Hepatocyte (in vitro differentiated cells): ENCODE results near the gene IL17RE. TPM values are rescaled to one million over a fixed set of nuclear protein-coding genes. Genes with fewer than 3 reads are reported as not detected.
"Not testable (repeated sequence)": the region's sequence is repeated elsewhere in the genome, so short reads cannot be mapped to it uniquely, and the experiment has no call there.

Experiments used
- DNase-seq: peaks from one replicate; pipeline ENCODE4 v3.0.0-alpha.2; 2016; ENCODE audit warnings: low spot score
- H2AFZ ChIP-seq: fragments of 200-600 bp; sonication (generic); 2 replicates; pipeline ENCODE4 v1.6.0; 2016; ENCODE audit warnings: antibody characterized with exemption, mild to moderate bottlenecking
- H3K27ac ChIP-seq: fragments of 200-600 bp; sonication (generic); 2 replicates; pipeline ENCODE4 v1.5.1; 2016; ENCODE audit warnings: mild to moderate bottlenecking
- H3K27me3 ChIP-seq: fragments of 200-600 bp; sonication (generic); 2 replicates; pipeline ENCODE4 v1.6.1; 2016
- H3K36me3 ChIP-seq: fragments of 200-600 bp; sonication (generic); replicated peaks from 2 replicates; pipeline ENCODE4 v1.5.1; 2016; ENCODE audit warnings: low read depth; ENCODE audit not compliant: insufficient read depth
- H3K4me1 ChIP-seq: fragments of 200-600 bp; sonication (generic); 2 replicates; pipeline ENCODE4 v1.5.1; 2016; ENCODE audit warnings: mild to moderate bottlenecking, moderate library complexity; ENCODE audit not compliant: insufficient read depth
- H3K4me2 ChIP-seq: fragments of 200-600 bp; sonication (generic); 2 replicates; pipeline ENCODE4 v1.6.0; 2016
- H3K4me3 ChIP-seq: fragments of 200-600 bp; sonication (generic); 2 replicates; pipeline ENCODE4 v1.5.1; 2016; ENCODE audit warnings: mild to moderate bottlenecking
- H3K79me2 ChIP-seq: fragments of 200-600 bp; sonication (generic); 2 replicates; pipeline ENCODE4 v1.6.0; 2017; ENCODE audit warnings: mild to moderate bottlenecking
- H3K9me2 ChIP-seq: fragments of 200-600 bp; sonication (generic); replicated peaks from 2 replicates; pipeline ENCODE4 v1.6.0; 2017; ENCODE audit warnings: mild to moderate bottlenecking; ENCODE audit not compliant: insufficient read depth
- H3K9me3 ChIP-seq: fragments of 200-600 bp; sonication (generic); 2 replicates; pipeline ENCODE4 v1.5.1; 2016; ENCODE audit warnings: low read depth, mild to moderate bottlenecking
- H4K20me1 ChIP-seq: fragments of 200-600 bp; sonication (generic); 2 replicates; pipeline ENCODE4 v1.6.0; 2016; ENCODE audit warnings: mild to moderate bottlenecking; ENCODE audit not compliant: insufficient read depth, poor library complexity, severe bottlenecking
- EZH2 ChIP-seq: fragments of 200-600 bp; sonication (generic); IDR thresholded peaks from 2 replicates; pipeline ENCODE4 v1.6.1; 2016; ENCODE audit warnings: antibody characterized with exemption, mild to moderate bottlenecking, borderline replicate concordance
- EZH2phosphoT487 ChIP-seq: fragments of 200-600 bp; sonication (generic); IDR thresholded peaks from one replicate; pipeline ENCODE4 v1.6.1; 2018; ENCODE audit warnings: antibody characterized with exemption, mild to moderate bottlenecking, low read depth, moderate library complexity; ENCODE audit not compliant: unreplicated experiment, severe bottlenecking
- WGBS: methylation state at CpG from one replicate; pipeline ENCODE4 v1.1.6; 2016; ENCODE audit warnings: low lambda C conversion rate; ENCODE audit errors: missing lambda C conversion rate; 5-methylcytosine and 5-hydroxymethylcytosine counted together
- polyA plus RNA-seq: library from polyadenylated mRNA; unstranded; fragments of >200 nt; fragmentation: Nextera tagmentation; extraction: Ambion mirVana; gene quantifications from 2 replicates; pipeline ENCODE4 v1.2.1, GENCODE V29; 2016
- total RNA-seq: library from RNA; depleted of rRNA; stranded (reverse); fragments of >200 nt; gene quantifications from 2 replicates; pipeline ENCODE4 v1.2.3, GENCODE V29; 2014
- TF ChIP-seq, protein P1 (sequence below): fragments of 200-600 bp; sonication (generic); IDR thresholded peaks from 2 replicates; pipeline ENCODE4 v1.5.1; 2016; ENCODE audit warnings: antibody characterized with exemption, mild to moderate bottlenecking; ENCODE audit not compliant: poor library complexity

Gene IL17RE
- total and polyA plus RNA-seq, 2 experiments from 2014 or later = 6.8 to 9.1 TPM

GRCh38 chr3:9875448-9875847, 27.2 kb upstream of the IL17RE start:
- TF ChIP-seq EZH2 (no peak), EZH2phosphoT487 (no peak)
- TF ChIP-seq, protein P1, sequence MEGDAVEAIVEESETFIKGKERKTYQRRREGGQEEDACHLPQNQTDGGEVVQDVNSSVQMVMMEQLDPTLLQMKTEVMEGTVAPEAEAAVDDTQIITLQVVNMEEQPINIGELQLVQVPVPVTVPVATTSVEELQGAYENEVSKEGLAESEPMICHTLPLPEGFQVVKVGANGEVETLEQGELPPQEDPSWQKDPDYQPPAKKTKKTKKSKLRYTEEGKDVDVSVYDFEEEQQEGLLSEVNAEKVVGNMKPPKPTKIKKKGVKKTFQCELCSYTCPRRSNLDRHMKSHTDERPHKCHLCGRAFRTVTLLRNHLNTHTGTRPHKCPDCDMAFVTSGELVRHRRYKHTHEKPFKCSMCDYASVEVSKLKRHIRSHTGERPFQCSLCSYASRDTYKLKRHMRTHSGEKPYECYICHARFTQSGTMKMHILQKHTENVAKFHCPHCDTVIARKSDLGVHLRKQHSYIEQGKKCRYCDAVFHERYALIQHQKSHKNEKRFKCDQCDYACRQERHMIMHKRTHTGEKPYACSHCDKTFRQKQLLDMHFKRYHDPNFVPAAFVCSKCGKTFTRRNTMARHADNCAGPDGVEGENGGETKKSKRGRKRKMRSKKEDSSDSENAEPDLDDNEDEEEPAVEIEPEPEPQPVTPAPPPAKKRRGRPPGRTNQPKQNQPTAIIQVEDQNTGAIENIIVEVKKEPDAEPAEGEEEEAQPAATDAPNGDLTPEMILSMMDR = no peak
- no peaks in the 10 kb centered on the region for H3K79me2 ChIP-seq
- H3K27me3 ChIP-seq = no peaks in the 10 kb centered on the region
- DNase-seq = no peak
- H3K27ac ChIP-seq = no peak overlapping the region
- H4K20me1 ChIP-seq = no peaks in the 10 kb centered on the region
- no peak overlapping the region for H3K4me2 ChIP-seq
- peaks cover 23% of the 10 kb centered on the region for H3K4me1 ChIP-seq
- H3K9me3 ChIP-seq = no peaks in the 10 kb centered on the region
- H3K36me3 ChIP-seq = no peaks in the 10 kb centered on the region
- H3K9me2 ChIP-seq = no peaks in the 10 kb centered on the region
- no peak overlapping the region for H2AFZ ChIP-seq
- H3K4me3 ChIP-seq = no peak overlapping the region

- H3K27ac ChIP-seq, H4K20me1 ChIP-seq, H3K36me3 ChIP-seq, H3K9me3 ChIP-seq, DNase-seq, H2AFZ ChIP-seq, H3K4me2 ChIP-seq, H3K9me2 ChIP-seq, H3K79me2 ChIP-seq, H3K4me3 ChIP-seq, H3K27me3 ChIP-seq: not testable (repeated sequence)
- 89% methylated on average over 4 of the region's 4 CpGs for WGBS
- H3K4me1 ChIP-seq = peaks cover 23% of the 10 kb centered on the region
Measured at GRCh38 chr3:9876255-9876654, 26.4 kb upstream of the IL17RE start.

- Histone ChIP-seq H3K9me2 (no peaks in the 10 kb centered on the region), H2AFZ (no peak overlapping the region), H3K4me1 (peaks cover 23% of the 10 kb centered on the region), H3K9me3 (no peaks in the 10 kb centered on the region), H3K4me3 (no peak overlapping the region), H3K36me3 (no peaks in the 10 kb centered on the region), H4K20me1 (no peaks in the 10 kb centered on the region), H3K27me3 (no peaks in the 10 kb centered on the region), H3K4me2 (peak overlapping the region; percentile 53), H3K27ac (no peak overlapping the region), H3K79me2 (no peaks in the 10 kb centered on the region)
- TF ChIP-seq EZH2 = no peak
- TF ChIP-seq, protein P1 = no peak
- DNase-seq = no peak
- 90% methylated on average over 12 of the region's 12 CpGs for WGBS
Measured at GRCh38 chr3:9876991-9877390, 25.7 kb upstream of the IL17RE start.

- Histone ChIP-seq H3K4me1 (peaks cover 28% of the 10 kb centered on the region), H4K20me1 (no peaks in the 10 kb centered on the region), H3K79me2 (no peaks in the 10 kb centered on the region), H3K9me3 (no peaks in the 10 kb centered on the region), H3K4me3 (no peak overlapping the region), H2AFZ (no peak overlapping the region), H3K36me3 (no peaks in the 10 kb centered on the region), H3K4me2 (peak overlapping the region; percentile 53), H3K27me3 (no peaks in the 10 kb centered on the region), H3K27ac (peak overlapping the region; percentile 91), H3K9me2 (no peaks in the 10 kb centered on the region)
- 63% methylated on average over 5 of the region's 5 CpGs for WGBS
- DNase-seq = peak; percentile 82
- no peak for TF ChIP-seq EZH2
- TF ChIP-seq, protein P1 = no peak
- TF ChIP-seq EZH2phosphoT487 = no peak
Measured at GRCh38 chr3:9878700-9879099, 23.9 kb upstream of the IL17RE start.
